Neural crest cell (in vitro differentiated cells): Measurements from ENCODE around the gene FSTL1. TPM values are rescaled to one million over a fixed set of nuclear protein-coding genes. Genes with fewer than 3 reads are reported as not detected.

Experiments used
- DNase-seq: peaks from one replicate; pipeline ENCODE4 v3.0.0; 2021; ENCODE audit warnings: low read depth, mixed read lengths, low spot score
- H3K27ac Mint-ChIP-seq: one replicate; pipeline ENCODE4 v1.8.0; 2021; ENCODE audit warnings: mild to moderate bottlenecking, mixed read lengths; ENCODE audit not compliant: unreplicated experiment
- H3K27me3 Mint-ChIP-seq: 2 replicates; pipeline ENCODE4 v1.8.0; 2021; ENCODE audit warnings: low read depth, mild to moderate bottlenecking, mixed read lengths
- H3K36me3 Mint-ChIP-seq: 2 replicates; pipeline ENCODE4 v1.8.0; 2021; ENCODE audit warnings: low read depth, mild to moderate bottlenecking, mixed read lengths
- H3K4me1 Mint-ChIP-seq: 2 replicates; pipeline ENCODE4 v1.8.0; 2021; ENCODE audit warnings: mixed read lengths
- H3K4me3 Mint-ChIP-seq: one replicate; pipeline ENCODE4 v1.8.0; 2021; ENCODE audit warnings: mild to moderate bottlenecking, mixed read lengths
- H3K9me3 Mint-ChIP-seq: 2 replicates; pipeline ENCODE4 v1.8.0; 2021; ENCODE audit warnings: mixed read lengths
- total RNA-seq: library from RNA; stranded (reverse); gene quantifications from 2 replicates; pipeline ENCODE4 v1.2.1, GENCODE V29; 2021
- TF ChIP-seq, protein P1 (sequence below): fragments of 200-600 bp; sonication (generic); conservative IDR thresholded peaks from 2 replicates; pipeline ENCODE4 v1.5.0; 2021; ENCODE audit warnings: antibody characterized with exemption, mild to moderate bottlenecking

The FSTL1 gene
- total RNA-seq, 1 donor from 2014 or later, result 199 TPM

DNA sequence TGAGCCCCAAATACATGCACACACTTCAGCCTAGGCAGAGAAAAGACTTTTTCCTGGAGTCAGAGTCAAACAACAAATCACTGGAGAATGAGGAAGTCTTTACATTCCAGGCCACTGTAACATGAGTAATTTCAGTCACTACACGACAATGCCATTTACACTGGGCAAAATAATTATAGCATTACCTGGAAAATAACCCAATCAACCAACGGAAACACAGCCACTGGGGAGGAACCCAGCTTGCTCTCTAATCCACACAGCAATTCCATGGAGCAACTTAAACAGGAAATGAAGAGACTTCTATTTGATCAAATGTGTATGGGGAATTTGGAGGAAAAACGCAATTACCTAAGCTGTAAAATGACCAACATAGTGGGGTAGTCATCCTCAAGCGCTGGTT, 15.2 kb downstream of the FSTL1 start:
- Mint-ChIP-seq H3K9me3 (no peaks in the 10 kb centered on the region), H3K27ac (no peak overlapping the region)

DNA sequence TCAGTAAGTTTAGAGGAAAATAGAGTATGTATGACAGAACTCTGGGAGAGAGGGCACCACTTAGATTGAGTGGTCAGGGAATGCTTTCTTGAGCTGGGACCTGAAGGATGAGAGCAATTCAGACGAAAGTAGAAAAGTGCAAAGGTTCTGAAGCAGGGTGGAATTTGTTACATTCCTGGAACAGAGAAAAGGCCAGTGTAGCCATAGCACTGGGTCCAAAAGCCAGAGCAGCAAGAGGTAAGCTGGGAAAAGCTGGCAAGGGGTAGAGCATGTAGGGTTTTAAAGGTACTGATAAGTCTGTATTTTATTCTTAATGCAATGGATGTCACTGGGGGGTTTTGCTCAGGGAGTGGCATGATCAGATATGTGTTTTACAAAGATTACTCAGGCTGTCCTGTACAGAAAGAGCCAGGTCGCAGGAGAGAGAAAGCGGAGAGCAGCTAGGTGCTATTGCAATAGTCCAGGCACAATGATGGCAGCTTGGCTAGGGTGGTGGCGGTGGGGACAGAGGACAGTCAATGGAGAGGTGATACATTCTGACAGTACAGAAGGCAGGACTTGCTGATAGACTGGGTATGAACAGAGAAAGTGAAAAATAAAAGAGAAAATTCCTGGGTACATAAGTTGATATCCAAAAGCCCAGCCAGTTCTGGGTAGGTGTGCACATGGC, 17.0 kb downstream of the FSTL1 start:
- TF ChIP-seq, protein P1, sequence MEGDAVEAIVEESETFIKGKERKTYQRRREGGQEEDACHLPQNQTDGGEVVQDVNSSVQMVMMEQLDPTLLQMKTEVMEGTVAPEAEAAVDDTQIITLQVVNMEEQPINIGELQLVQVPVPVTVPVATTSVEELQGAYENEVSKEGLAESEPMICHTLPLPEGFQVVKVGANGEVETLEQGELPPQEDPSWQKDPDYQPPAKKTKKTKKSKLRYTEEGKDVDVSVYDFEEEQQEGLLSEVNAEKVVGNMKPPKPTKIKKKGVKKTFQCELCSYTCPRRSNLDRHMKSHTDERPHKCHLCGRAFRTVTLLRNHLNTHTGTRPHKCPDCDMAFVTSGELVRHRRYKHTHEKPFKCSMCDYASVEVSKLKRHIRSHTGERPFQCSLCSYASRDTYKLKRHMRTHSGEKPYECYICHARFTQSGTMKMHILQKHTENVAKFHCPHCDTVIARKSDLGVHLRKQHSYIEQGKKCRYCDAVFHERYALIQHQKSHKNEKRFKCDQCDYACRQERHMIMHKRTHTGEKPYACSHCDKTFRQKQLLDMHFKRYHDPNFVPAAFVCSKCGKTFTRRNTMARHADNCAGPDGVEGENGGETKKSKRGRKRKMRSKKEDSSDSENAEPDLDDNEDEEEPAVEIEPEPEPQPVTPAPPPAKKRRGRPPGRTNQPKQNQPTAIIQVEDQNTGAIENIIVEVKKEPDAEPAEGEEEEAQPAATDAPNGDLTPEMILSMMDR, result no peak
- H3K27ac Mint-ChIP-seq, result no peak overlapping the region
- H3K4me1 Mint-ChIP-seq, result peaks cover 14% of the 10 kb centered on the region
- no peak for DNase-seq
- no peak overlapping the region for H3K4me3 Mint-ChIP-seq
- H3K27me3 Mint-ChIP-seq, result no peaks in the 10 kb centered on the region
- H3K9me3 Mint-ChIP-seq, result no peaks in the 10 kb centered on the region
- H3K36me3 Mint-ChIP-seq, result peaks cover 12% of the 10 kb centered on the region

More for the DNA sequence above, 15.2 kb downstream of the FSTL1 start:
- peaks cover 12% of the 10 kb centered on the region for H3K36me3 Mint-ChIP-seq
- no peak overlapping the region for H3K4me3 Mint-ChIP-seq
- DNase-seq, result no peak
- peaks cover 14% of the 10 kb centered on the region for H3K4me1 Mint-ChIP-seq
- no peaks in the 10 kb centered on the region for H3K27me3 Mint-ChIP-seq
- TF ChIP-seq, protein P1, result no peak

DNA sequence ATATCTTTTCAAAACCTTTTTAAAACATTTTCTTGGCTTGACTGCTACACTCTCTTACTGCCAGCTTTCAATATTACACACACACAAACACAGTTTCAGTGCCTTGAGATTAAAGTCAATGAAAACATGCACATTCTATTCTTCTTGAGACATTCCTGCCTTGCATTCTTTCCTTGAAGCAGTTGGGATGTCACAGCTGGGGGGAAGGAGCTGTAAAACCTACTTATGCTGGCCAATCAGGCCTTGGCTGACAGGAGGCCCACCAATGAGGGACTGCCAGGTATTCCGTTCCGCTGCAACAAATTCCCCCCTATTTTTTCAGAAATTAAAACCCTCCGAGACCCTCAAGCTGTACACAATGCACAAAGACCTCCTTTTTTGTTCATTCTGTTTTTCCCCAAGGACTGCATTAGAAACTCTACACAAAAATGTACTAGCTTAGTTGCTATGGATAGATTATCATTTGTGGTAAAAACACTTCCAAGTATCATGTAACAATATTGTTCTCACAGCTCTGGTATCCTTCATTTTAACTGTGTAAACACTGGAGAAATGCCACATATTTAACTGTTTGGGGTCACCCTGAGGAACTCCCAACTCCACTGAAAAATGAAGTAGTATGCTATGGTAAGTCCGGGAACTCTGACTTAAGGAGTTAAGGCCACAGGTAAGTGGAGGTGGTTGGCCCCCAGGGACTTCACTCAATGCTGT, 18.5 kb downstream of the FSTL1 start:
- no peaks in the 10 kb centered on the region for H3K27me3 Mint-ChIP-seq
- TF ChIP-seq, protein P1, result no peak
- no peak for DNase-seq
- H3K27ac Mint-ChIP-seq, result no peak overlapping the region
- H3K36me3 Mint-ChIP-seq, result peaks cover 18% of the 10 kb centered on the region
- H3K9me3 Mint-ChIP-seq, result no peaks in the 10 kb centered on the region
- H3K4me3 Mint-ChIP-seq, result no peak overlapping the region
- peaks cover 14% of the 10 kb centered on the region for H3K4me1 Mint-ChIP-seq

DNA sequence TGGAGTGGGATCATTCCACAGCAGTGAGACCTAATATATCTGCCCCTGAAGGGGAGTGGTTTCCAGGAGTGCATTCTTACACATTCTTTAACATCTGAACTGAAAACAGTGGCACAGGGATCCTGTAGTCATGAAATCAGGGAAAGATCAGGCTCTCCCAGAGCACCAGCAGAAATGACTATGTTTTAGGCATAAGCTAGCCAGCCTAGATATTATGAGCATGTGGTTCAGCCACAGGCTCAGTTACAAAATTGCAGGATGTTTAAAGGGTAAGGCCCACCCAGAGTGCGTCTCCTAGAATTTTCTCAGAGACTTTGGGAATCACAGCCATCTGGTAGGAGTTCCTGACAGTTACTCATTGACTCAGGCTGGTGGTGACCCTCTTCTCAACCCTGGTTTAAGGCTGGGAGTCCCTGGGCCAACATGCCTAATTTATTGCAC, 20.9 kb downstream of the FSTL1 start:
- H3K9me3 Mint-ChIP-seq, result no peaks in the 10 kb centered on the region
- H3K4me3 Mint-ChIP-seq, result no peak overlapping the region

DNA sequence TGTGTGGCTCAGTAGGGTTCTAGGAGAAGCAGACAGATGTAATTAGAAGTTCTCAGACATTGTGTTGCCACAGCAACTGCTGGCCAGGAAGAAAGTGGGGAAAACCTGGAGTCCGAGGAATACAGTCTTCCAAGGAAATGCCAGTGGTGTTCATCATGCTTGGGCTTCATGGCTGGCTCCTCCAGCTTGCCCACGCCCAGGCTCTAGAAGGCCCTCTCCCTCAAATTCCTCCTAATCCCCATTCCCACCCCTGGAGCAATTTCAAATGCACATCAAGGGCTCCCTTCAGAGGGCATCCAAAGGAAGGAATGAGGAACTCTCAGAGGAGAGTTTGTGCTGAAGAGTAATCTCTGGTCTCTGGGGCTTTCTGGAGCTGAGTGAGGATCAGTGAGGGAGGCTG, 21.9 kb downstream of the FSTL1 start:
- Mint-ChIP-seq H3K36me3 (peaks cover 17% of the 10 kb centered on the region), H3K4me1 (peaks cover 11% of the 10 kb centered on the region), H3K9me3 (no peaks in the 10 kb centered on the region), H3K4me3 (no peak overlapping the region), H3K27ac (no peak overlapping the region), H3K27me3 (no peaks in the 10 kb centered on the region)
- TF ChIP-seq, protein P1, result no peak
- DNase-seq, result no peak

More for the DNA sequence above, 20.9 kb downstream of the FSTL1 start:
- Mint-ChIP-seq H3K4me1 (peaks cover 11% of the 10 kb centered on the region), H3K27me3 (no peaks in the 10 kb centered on the region), H3K27ac (no peak overlapping the region), H3K36me3 (peaks cover 18% of the 10 kb centered on the region)
- DNase-seq, result no peak
- TF ChIP-seq, protein P1, result no peak
